ENCODE results near the gene MYBBP1A.

MYBBP1A gene

GRCh38 chr17:4565209-4566141 lies 10.3 kb upstream of the MYBBP1A start:
- DNase-seq: peak; percentile 26

- DNase-seq: no peak
These were observed 7.1 kb upstream of the MYBBP1A start for GRCh38 chr17:4562015-4562969.

- no peak for DNase-seq
These were observed 5.7 kb upstream of the MYBBP1A start for GRCh38 chr17:4560837-4561256.

GRCh38 chr17:4560421-4560820 lies 5.2 kb upstream of the MYBBP1A start, which contains the start of gene GGT6:
Gene GGT6, minus strand, starts transcription at chr17:4560577. Its CDS starts 56 bp downstream, at chr17:4560521.
- no peak for DNase-seq

- DNase-seq: no peak
These were observed 4.8 kb upstream of the MYBBP1A start for GRCh38 chr17:4559966-4560365.

- no peak for DNase-seq
These were observed 4.1 kb upstream of the MYBBP1A start for GRCh38 chr17:4559139-4559791.

- DNase-seq: no peak
These were observed 3.3 kb upstream of the MYBBP1A start for GRCh38 chr17:4558347-4558971.

- no peak for DNase-seq
These were observed 2.6 kb upstream of the MYBBP1A start for GRCh38 chr17:4557626-4558346.

GRCh38 chr17:4556996-4557395 lies 1.8 kb upstream of the MYBBP1A start:
- DNase-seq: no peak

- no peak for DNase-seq
These were observed 932 bp upstream of the MYBBP1A start for GRCh38 chr17:4555873-4556759.

- DNase-seq: no peak
These were observed 665 bp downstream of the MYBBP1A start for GRCh38 chr17:4554441-4554996.

GRCh38 chr17:4553669-4554068 lies 1.5 kb downstream of the MYBBP1A start:
- DNase-seq: no peak

GRCh38 chr17:4551796-4552525 lies 3.2 kb downstream of the MYBBP1A start:
- DNase-seq: no peak

- no peak for DNase-seq
These were observed 4.0 kb downstream of the MYBBP1A start for GRCh38 chr17:4551141-4551540.

- no peak for DNase-seq
These were observed 4.6 kb downstream of the MYBBP1A start for GRCh38 chr17:4550534-4551039.

GRCh38 chr17:4549781-4550533 lies 5.2 kb downstream of the MYBBP1A start:
- no peak for DNase-seq

GRCh38 chr17:4548721-4549531 lies 6.3 kb downstream of the MYBBP1A start:
- DNase-seq: no peak

- DNase-seq: no peak
These were observed 7.1 kb downstream of the MYBBP1A start for GRCh38 chr17:4548061-4548461.
